C4-2B (cell line): ENCODE data around the gene MAG.

Source experiments
- H3K27ac ChIP-seq: fragments of 450-650 bp; 2 replicates; pipeline ENCODE4 v1.5.1; 2017
- CTCF ChIP-seq: fragments of 450-650 bp; conservative IDR thresholded peaks from 2 replicates; pipeline ENCODE4 v1.5.1; 2017; ENCODE audit warnings: mild to moderate bottlenecking
- ZFX ChIP-seq: fragments of 450-650 bp; IDR thresholded peaks from 2 replicates; pipeline ENCODE4 v1.6.1; 2017

Gene MAG

GRCh38 chr19:35288331-35288730 is 3.6 kb upstream of the MAG start:
- no peak overlapping the region for H3K27ac ChIP-seq
- TF ChIP-seq ZFX (no peak), CTCF (no peak)

- H3K27ac ChIP-seq = no peak overlapping the region
- TF ChIP-seq CTCF (no peak), ZFX (no peak)
These were observed 3.1 kb upstream of the MAG start for GRCh38 chr19:35288906-35289305.

- TF ChIP-seq CTCF = no peak
- TF ChIP-seq ZFX = no peak
- H3K27ac ChIP-seq = no peak overlapping the region
These were observed 1.4 kb upstream of the MAG start for GRCh38 chr19:35290381-35291127.

GRCh38 chr19:35291259-35291658 is 702 bp upstream of the MAG start:
- TF ChIP-seq ZFX (no peak), CTCF (no peak)
- H3K27ac ChIP-seq = no peak overlapping the region

GRCh38 chr19:35292421-35293362 is 731 bp downstream of the MAG start:
- no peak overlapping the region for H3K27ac ChIP-seq
- TF ChIP-seq ZFX = no peak
- TF ChIP-seq CTCF = no peak

GRCh38 chr19:35293363-35293739 is 1.4 kb downstream of the MAG start:
- H3K27ac ChIP-seq = no peak overlapping the region
- TF ChIP-seq ZFX = no peak
- TF ChIP-seq CTCF = no peak

- H3K27ac ChIP-seq = no peak overlapping the region
These were observed 1.8 kb downstream of the MAG start for GRCh38 chr19:35293808-35294207.

More at GRCh38 chr19:35293808-35294207, 1.8 kb downstream of the MAG start:
- no peak for TF ChIP-seq ZFX
